Spleen (tissue), 7 donors: ENCODE data around the gene OSER1.

Experiments used
- CTCF ChIP-seq, 11 experiments: fragments of 200-600 bp in 7 of 11; fragments of 450-650 bp in 4 of 11; sonication (generic) in 4 of 11; IDR thresholded peaks in 8 of 11; conservative IDR thresholded peaks in 3 of 11; 1 replicate in 7 of 11; 2 replicates in 4 of 11; pipeline versions ENCODE4 v1.4.0 to v1.8.0; 2016 to 2021; ENCODE audit warnings: antibody characterized with exemption in 11 of 11, inconsistent platforms in 4 of 11, mild to moderate bottlenecking in 1 of 11
- POLR2A ChIP-seq, 3 donors: fragments of 450-650 bp; IDR thresholded peaks; one replicate each; pipeline ENCODE4 v1.5.1; 2017; ENCODE audit warnings: antibody characterized with exemption in 3 of 3, mild to moderate bottlenecking in 1 of 3
- donor health status: DM: no; HTN: no; CAD: no; lungs with moderate emphysema.
- donor health status: DM: no; HTN: no; CAD: no.
- donor health status: DM: no; HTN: no; CAD: no.

GRCh38 chr20:44198872-44199271 is 11.7 kb downstream of the OSER1 start:
- TF ChIP-seq CTCF (IDR thresholded peaks at IDR 0.05 in 8 of 11, conservative IDR thresholded peaks at IDR 0.05 in 3 of 11), result no peak
- no peak for TF ChIP-seq POLR2A (IDR thresholded peaks at IDR 0.05)
